IMR-90 (cell line): Measurements from ENCODE around the gene OGFR. TPM values are rescaled to one million over a fixed set of nuclear protein-coding genes. Genes with fewer than 3 reads are reported as not detected.

ENCODE experiments used
- ATAC-seq: fragments of 200-7000 bp; cut with Tn5 transposase; 2 replicates; pipeline ENCODE4 v1.9.1; 2020; ENCODE audit warnings: low read depth, mild to moderate bottlenecking, moderate library complexity
- BruUV-seq: library from RNA; stranded (reverse); fragments of 400-500 nt; replicated peaks from 2 replicates; lab custom pipeline; 2021; lab: Mats Ljungman, UMichigan
- CTCF ChIA-PET: fragments of 300-600 bp; formaldehyde crosslinking; extraction: SDS; loops from one replicate; lab custom pipeline; 2021; ENCODE audit warnings: antibody characterized with exemption; lab: Yijun Ruan, JAX
- POLR2A ChIA-PET: fragments of 300-600 bp; sonication (Branson Sonifier 250); formaldehyde crosslinking; loops from one replicate; lab custom pipeline; 2022; ENCODE audit warnings: antibody characterized with exemption; ENCODE audit not compliant: unreplicated experiment; lab: Charles Lee
- DNase-seq: peaks from one replicate; pipeline ENCODE4 v3.0.0; 2013
- H2AFZ ChIP-seq: replicated peaks from 2 replicates; pipeline ENCODE3; 2013; ENCODE audit warnings: low read length, mild to moderate bottlenecking; ENCODE audit not compliant: poor library complexity
- H2AK5ac ChIP-seq: 2 replicates; pipeline ENCODE4 v1.6.1; 2013; ENCODE audit warnings: low read depth, low read length, inconsistent platforms
- H2AK9ac ChIP-seq: replicated peaks from 2 replicates; pipeline ENCODE3; 2013; ENCODE audit warnings: mild to moderate bottlenecking, low read depth, low read length, moderate library complexity; ENCODE audit not compliant: poor library complexity
- H2BK120ac ChIP-seq: 2 replicates; pipeline ENCODE4 v1.6.1; 2013; ENCODE audit warnings: low read depth, low read length, inconsistent platforms
- H2BK15ac ChIP-seq: 3 replicates; pipeline ENCODE4 v1.6.1; 2013; ENCODE audit warnings: low read depth, low read length, inconsistent platforms
- H2BK20ac ChIP-seq: 2 replicates; pipeline ENCODE4 v1.6.1; 2013; ENCODE audit warnings: low read depth, mild to moderate bottlenecking, inconsistent platforms, low read length, moderate library complexity
- H2BK5ac ChIP-seq: 2 replicates; pipeline ENCODE4 v1.6.1; 2013; ENCODE audit warnings: mild to moderate bottlenecking, low read depth, low read length, inconsistent platforms; ENCODE audit not compliant: poor library complexity, severe bottlenecking
- H3K14ac ChIP-seq: replicated peaks from 2 replicates; pipeline ENCODE4 v1.6.1; 2013; ENCODE audit warnings: low read depth, low read length, inconsistent platforms
- H3K18ac ChIP-seq: 2 replicates; pipeline ENCODE4 v1.6.1; 2013; ENCODE audit warnings: low read depth, low read length, control low read depth
- H3K23ac ChIP-seq: 2 replicates; pipeline ENCODE4 v1.6.1; 2013; ENCODE audit warnings: low read depth, low read length, inconsistent platforms
- H3K27ac ChIP-seq: 2 replicates; pipeline ENCODE4 v1.5.1; 2013; ENCODE audit warnings: mild to moderate bottlenecking, control low read depth, low read length; ENCODE audit not compliant: insufficient read depth
- H3K27me3 ChIP-seq: 2 replicates; pipeline ENCODE4 v1.6.1; 2013; ENCODE audit warnings: low read length; ENCODE audit not compliant: control insufficient read depth, insufficient read depth
- H3K36me3 ChIP-seq: 2 replicates; pipeline ENCODE4 v1.6.1; 2013; ENCODE audit warnings: low read length, mixed read lengths; ENCODE audit not compliant: control insufficient read depth, insufficient read depth
- H3K4ac ChIP-seq: 2 replicates; pipeline ENCODE4 v1.6.1; 2013; ENCODE audit warnings: low read depth, low read length, inconsistent platforms
- H3K4me1 ChIP-seq: 2 replicates; pipeline ENCODE4 v1.6.1; 2013; ENCODE audit warnings: low read length, mixed read lengths; ENCODE audit not compliant: control insufficient read depth, insufficient read depth
- H3K4me2 ChIP-seq: 2 replicates; pipeline ENCODE4 v1.6.1; 2013; ENCODE audit warnings: low read depth, mild to moderate bottlenecking, control low read depth, low read length, moderate library complexity
- H3K4me3 ChIP-seq: 2 replicates; pipeline ENCODE4 v1.5.1; 2013; ENCODE audit warnings: low read depth, mild to moderate bottlenecking, control low read depth, low read length, moderate library complexity; ENCODE audit not compliant: insufficient read depth
- H3K56ac ChIP-seq: 2 replicates; pipeline ENCODE4 v1.6.1; 2013; ENCODE audit warnings: low read length, inconsistent platforms; ENCODE audit not compliant: insufficient read depth; ENCODE audit errors: extremely low read depth
- H3K79me1 ChIP-seq, 2 experiments: 2 replicates each; pipeline ENCODE4 v1.6.1; 2013; ENCODE audit warnings: low read length in 2 of 2, inconsistent platforms in 1 of 2, low read depth in 1 of 2
- H3K9ac ChIP-seq: 2 replicates; pipeline ENCODE4 v1.6.1; 2013; ENCODE audit warnings: low read depth, low read length, control low read depth
- H3K9me1 ChIP-seq: 2 replicates; pipeline ENCODE4 v1.6.1; 2013; ENCODE audit warnings: low read length, inconsistent platforms; ENCODE audit not compliant: insufficient read depth
- H3K9me3 ChIP-seq: 2 replicates; pipeline ENCODE4 v1.6.1; 2013; ENCODE audit warnings: low read length; ENCODE audit not compliant: control insufficient read depth, insufficient read depth
- H4K20me1 ChIP-seq: 2 replicates; pipeline ENCODE4 v1.6.1; 2013; ENCODE audit warnings: low read length, inconsistent platforms; ENCODE audit not compliant: insufficient read depth
- H4K5ac ChIP-seq: 2 replicates; pipeline ENCODE4 v1.6.1; 2013; ENCODE audit warnings: mild to moderate bottlenecking, low read depth, low read length, control low read depth
- H4K8ac ChIP-seq, 2 experiments: 2 replicates each; pipeline ENCODE4 v1.6.1; 2013; ENCODE audit warnings: low read depth in 2 of 2, low read length in 2 of 2, control low read depth in 1 of 2, inconsistent platforms in 1 of 2
- H4K91ac ChIP-seq: 2 replicates; pipeline ENCODE4 v1.6.1; 2013; ENCODE audit warnings: low read depth, low read length, inconsistent platforms; ENCODE audit not compliant: insufficient read depth
- BHLHE40 ChIP-seq: fragments of 150-350 bp; IDR thresholded peaks from 2 replicates; pipeline ENCODE4 v1.6.1; 2016; ENCODE audit warnings: mild to moderate bottlenecking, low read depth, low read length
- CEBPB ChIP-seq: IDR thresholded peaks from 2 replicates; pipeline ENCODE4 v1.6.1; 2012; ENCODE audit warnings: low read depth, low read length, improper control_type of control experiment
- CHD1 ChIP-seq: IDR thresholded peaks from 2 replicates; pipeline ENCODE4 v1.6.1; 2012; ENCODE audit warnings: low read depth, low read length, improper control_type of control experiment
- ELK1 ChIP-seq: fragments of 150-350 bp; IDR thresholded peaks from 2 replicates; pipeline ENCODE4 v1.6.1; 2016; ENCODE audit warnings: low read depth, mild to moderate bottlenecking, low read length, moderate library complexity, borderline replicate concordance
- FOS ChIP-seq: fragments of 150-350 bp; IDR thresholded peaks from 2 replicates; pipeline ENCODE4 v1.6.1; 2016; ENCODE audit warnings: low read depth, low read length
- MAZ ChIP-seq: IDR thresholded peaks from 2 replicates; pipeline ENCODE4 v1.6.1; 2012; ENCODE audit warnings: low read depth, mild to moderate bottlenecking, low read length, improper control_type of control experiment, moderate library complexity, borderline replicate concordance
- MXI1 ChIP-seq: IDR thresholded peaks from 2 replicates; pipeline ENCODE4 v1.6.1; 2012; ENCODE audit warnings: low read depth, mild to moderate bottlenecking, low read length, moderate library complexity, borderline replicate concordance
- NFE2L2 ChIP-seq: fragments of 150-350 bp; IDR thresholded peaks from 2 replicates; pipeline ENCODE4 v1.6.1; 2016; ENCODE audit warnings: low read depth, mild to moderate bottlenecking, low read length
- POLR2A ChIP-seq: IDR thresholded peaks from 2 replicates; pipeline ENCODE4 v1.6.1; 2012; ENCODE audit warnings: mild to moderate bottlenecking, low read depth, low read length
- RAD21 ChIP-seq: IDR thresholded peaks from 2 replicates; pipeline ENCODE4 v1.6.1; 2012; ENCODE audit warnings: low read length, improper control_type of control experiment
- RCOR1 ChIP-seq: IDR thresholded peaks from 2 replicates; pipeline ENCODE4 v1.6.1; 2012; ENCODE audit warnings: mild to moderate bottlenecking, low read length, improper control_type of control experiment; ENCODE audit not compliant: insufficient replicate concordance
- RFX5 ChIP-seq: IDR thresholded peaks from 2 replicates; pipeline ENCODE4 v1.8.0; 2012; ENCODE audit warnings: low read depth, mild to moderate bottlenecking, low read length, moderate library complexity
- SMC3 ChIP-seq: fragments of 150-350 bp; IDR thresholded peaks from 2 replicates; pipeline ENCODE4 v1.6.1; 2016; ENCODE audit warnings: low read depth, mild to moderate bottlenecking, antibody characterized with exemption, low read length, moderate library complexity
- USF2 ChIP-seq: fragments of 150-350 bp; IDR thresholded peaks from 2 replicates; pipeline ENCODE4 v1.6.1; 2017; ENCODE audit warnings: mild to moderate bottlenecking, antibody characterized with exemption, low read length, low read depth
- WGBS, 2 experiments: methylation state at CpG; one replicate each; pipeline versions ENCODE4 v1.1.5 to v1.1.7; 2013; ENCODE audit warnings: missing lambda C conversion rate in 2 of 2; ENCODE audit not compliant: insufficient read length in 1 of 2; ENCODE audit errors: extremely low coverage in 2 of 2; 5-methylcytosine and 5-hydroxymethylcytosine counted together
- dilution Hi-C: fragments of 300-500 bp; cut with HindIII; formaldehyde crosslinking; loops from one replicate; pipeline ENCODE4 v1.14.3; 2018; ENCODE audit warnings: low sequenced_read_pairs; ENCODE audit not compliant: unreplicated experiment
- in situ Hi-C: fragments of 300-500 bp; cut with MboI; formaldehyde crosslinking; loops from 3 replicates; pipeline ENCODE4 v1.14.3; 2019; ENCODE audit warnings: low sequenced_read_pairs, inconsistent platforms, mixed read lengths
- intact Hi-C: fragments of 100-400 bp; cut with micrococcal nuclease; formaldehyde crosslinking; loops from 2 replicates; pipeline ENCODE4 v1.10.0; 2022
- polyA plus RNA-seq, 3 experiments: library from polyadenylated mRNA; depleted of rRNA; stranded (reverse); fragments of >200 nt; gene quantifications; 2 replicates each; pipeline ENCODE4 v1.2.3, GENCODE V29; 2012; ENCODE audit warnings: low replicate concordance in 1 of 3
- total RNA-seq: library from RNA; depleted of rRNA; stranded (reverse); fragments of >200 nt; gene quantifications from 2 replicates; pipeline ENCODE4 v1.2.3, GENCODE V29; 2012
- TF ChIP-seq, protein P1 (sequence below): conservative IDR thresholded peaks from 2 replicates; pipeline ENCODE4 v1.5.1; 2012; ENCODE audit warnings: mild to moderate bottlenecking, low read depth, low read length, improper control_type of control experiment

The OGFR gene
- total and polyA plus RNA-seq, 2 of the 4 experiments (the other 2 are of a cell fraction), result 22.4 to 30.1 TPM

- Histone ChIP-seq H4K20me1 (no peaks in the 10 kb centered on the region), H2BK5ac (no peak overlapping the region), H3K4me1 (peaks cover 9% of the 10 kb centered on the region), H2AFZ (peak overlapping the region; percentile 83), H2BK120ac (no peak overlapping the region), H3K27ac (no peak overlapping the region), H3K4ac (no peak overlapping the region), H3K9me1 (peaks cover 4% of the 10 kb centered on the region), H3K23ac (no peak overlapping the region), H3K4me2 (no peak overlapping the region), H3K4me3 (no peak overlapping the region), H2AK5ac (no peak overlapping the region), H3K27me3 (peaks cover 12% of the 10 kb centered on the region; the same call in 1 of the 2 replicates), H4K91ac (no peak overlapping the region), H3K9ac (no peak overlapping the region), H2BK15ac (no peak overlapping the region), H3K18ac (no peak overlapping the region), H3K36me3 (no peaks in the 10 kb centered on the region), H3K56ac (no peak overlapping the region), H2BK20ac (no peak overlapping the region), H4K5ac (no peak overlapping the region), H4K8ac (no peak overlapping the region), H3K79me1 (no peaks in the 10 kb centered on the region), H3K14ac (no peak overlapping the region; the same call in 1 of the 2 replicates), H3K9me3 (no peaks in the 10 kb centered on the region), H2AK9ac (peak overlapping the region; percentile 52)
- 83% methylated on average over 4 of the region's 8 CpGs; no CpG with 5 or more reads in 1 of the 2 experiments for WGBS, 2 experiments
- no TSS peak for BruUV-seq
- no peak for ATAC-seq
- ChIA-PET POLR2A (no interaction called here), CTCF (no interaction called here)
- intact Hi-C loops (no loop called here), dilution Hi-C loops (no loop called here), in situ Hi-C loops (no loop called here)
- TF ChIP-seq RAD21 (no peak), ELK1 (no peak), CHD1 (no peak), MXI1 (no peak), RFX5 (no peak), NFE2L2 (no peak), POLR2A (no peak), RCOR1 (no peak), BHLHE40 (no peak), SMC3 (no peak), FOS (no peak), MAZ (no peak), CEBPB (no peak), USF2 (no peak)
- TF ChIP-seq, protein P1, sequence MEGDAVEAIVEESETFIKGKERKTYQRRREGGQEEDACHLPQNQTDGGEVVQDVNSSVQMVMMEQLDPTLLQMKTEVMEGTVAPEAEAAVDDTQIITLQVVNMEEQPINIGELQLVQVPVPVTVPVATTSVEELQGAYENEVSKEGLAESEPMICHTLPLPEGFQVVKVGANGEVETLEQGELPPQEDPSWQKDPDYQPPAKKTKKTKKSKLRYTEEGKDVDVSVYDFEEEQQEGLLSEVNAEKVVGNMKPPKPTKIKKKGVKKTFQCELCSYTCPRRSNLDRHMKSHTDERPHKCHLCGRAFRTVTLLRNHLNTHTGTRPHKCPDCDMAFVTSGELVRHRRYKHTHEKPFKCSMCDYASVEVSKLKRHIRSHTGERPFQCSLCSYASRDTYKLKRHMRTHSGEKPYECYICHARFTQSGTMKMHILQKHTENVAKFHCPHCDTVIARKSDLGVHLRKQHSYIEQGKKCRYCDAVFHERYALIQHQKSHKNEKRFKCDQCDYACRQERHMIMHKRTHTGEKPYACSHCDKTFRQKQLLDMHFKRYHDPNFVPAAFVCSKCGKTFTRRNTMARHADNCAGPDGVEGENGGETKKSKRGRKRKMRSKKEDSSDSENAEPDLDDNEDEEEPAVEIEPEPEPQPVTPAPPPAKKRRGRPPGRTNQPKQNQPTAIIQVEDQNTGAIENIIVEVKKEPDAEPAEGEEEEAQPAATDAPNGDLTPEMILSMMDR, result no peak
- no peak for DNase-seq
These were observed 36.4 kb upstream of the OGFR start for GRCh38 chr20:62768234-62768546.
